HL-60 (cell line): ENCODE data around the gene PLPP3.

ENCODE experiments used
- GABPA ChIP-seq: IDR thresholded peaks from 2 replicates; pipeline ENCODE4 v1.6.1; 2012; ENCODE audit warnings: low read depth
- POLR2AphosphoS5 ChIP-seq: IDR thresholded peaks from 2 replicates; pipeline ENCODE4 v1.6.1; 2012; ENCODE audit warnings: low read depth
- SPI1 ChIP-seq: IDR thresholded peaks from 2 replicates; pipeline ENCODE4 v1.6.1; 2012; ENCODE audit warnings: low read depth, mild to moderate bottlenecking, borderline replicate concordance
- TF ChIP-seq, protein P1 (sequence below): IDR thresholded peaks from one replicate; pipeline ENCODE4 v1.5.1; 2011; ENCODE audit warnings: low read length, control low read depth, inconsistent platforms; ENCODE audit not compliant: insufficient read depth
- TF ChIP-seq, protein P2 (sequence below): IDR thresholded peaks from 2 replicates; pipeline ENCODE4 v1.6.1; 2012; ENCODE audit warnings: low read depth; ENCODE audit not compliant: insufficient replicate concordance

DNA sequence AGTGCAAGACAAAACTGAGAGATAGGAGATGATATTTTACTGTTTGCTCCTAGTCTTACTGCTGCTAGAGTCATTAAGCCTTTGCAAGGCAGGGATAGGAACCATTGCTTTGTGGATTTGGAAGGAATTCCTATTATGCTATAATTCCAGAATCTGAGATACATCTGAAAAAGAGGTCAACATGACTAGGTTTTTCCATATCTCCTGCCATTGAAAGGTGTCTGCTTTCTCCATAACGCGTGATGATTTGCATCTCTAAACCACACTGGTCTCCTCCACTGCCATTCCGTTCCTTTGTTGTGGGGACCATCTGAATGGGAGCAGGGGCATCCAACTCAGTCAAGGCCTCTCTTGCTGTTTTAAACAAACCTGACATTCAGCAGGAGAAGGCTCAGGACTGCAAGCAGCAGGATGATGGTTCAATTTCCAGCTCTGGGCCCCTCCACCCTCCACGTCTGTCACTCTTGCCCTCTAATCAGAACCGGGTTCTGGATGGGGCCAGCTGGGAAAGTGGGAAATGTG, 45.2 kb downstream of the PLPP3 start:
- TF ChIP-seq, protein P1, sequence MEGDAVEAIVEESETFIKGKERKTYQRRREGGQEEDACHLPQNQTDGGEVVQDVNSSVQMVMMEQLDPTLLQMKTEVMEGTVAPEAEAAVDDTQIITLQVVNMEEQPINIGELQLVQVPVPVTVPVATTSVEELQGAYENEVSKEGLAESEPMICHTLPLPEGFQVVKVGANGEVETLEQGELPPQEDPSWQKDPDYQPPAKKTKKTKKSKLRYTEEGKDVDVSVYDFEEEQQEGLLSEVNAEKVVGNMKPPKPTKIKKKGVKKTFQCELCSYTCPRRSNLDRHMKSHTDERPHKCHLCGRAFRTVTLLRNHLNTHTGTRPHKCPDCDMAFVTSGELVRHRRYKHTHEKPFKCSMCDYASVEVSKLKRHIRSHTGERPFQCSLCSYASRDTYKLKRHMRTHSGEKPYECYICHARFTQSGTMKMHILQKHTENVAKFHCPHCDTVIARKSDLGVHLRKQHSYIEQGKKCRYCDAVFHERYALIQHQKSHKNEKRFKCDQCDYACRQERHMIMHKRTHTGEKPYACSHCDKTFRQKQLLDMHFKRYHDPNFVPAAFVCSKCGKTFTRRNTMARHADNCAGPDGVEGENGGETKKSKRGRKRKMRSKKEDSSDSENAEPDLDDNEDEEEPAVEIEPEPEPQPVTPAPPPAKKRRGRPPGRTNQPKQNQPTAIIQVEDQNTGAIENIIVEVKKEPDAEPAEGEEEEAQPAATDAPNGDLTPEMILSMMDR, result no peak
- no peak for TF ChIP-seq POLR2AphosphoS5
- TF ChIP-seq, protein P2, sequence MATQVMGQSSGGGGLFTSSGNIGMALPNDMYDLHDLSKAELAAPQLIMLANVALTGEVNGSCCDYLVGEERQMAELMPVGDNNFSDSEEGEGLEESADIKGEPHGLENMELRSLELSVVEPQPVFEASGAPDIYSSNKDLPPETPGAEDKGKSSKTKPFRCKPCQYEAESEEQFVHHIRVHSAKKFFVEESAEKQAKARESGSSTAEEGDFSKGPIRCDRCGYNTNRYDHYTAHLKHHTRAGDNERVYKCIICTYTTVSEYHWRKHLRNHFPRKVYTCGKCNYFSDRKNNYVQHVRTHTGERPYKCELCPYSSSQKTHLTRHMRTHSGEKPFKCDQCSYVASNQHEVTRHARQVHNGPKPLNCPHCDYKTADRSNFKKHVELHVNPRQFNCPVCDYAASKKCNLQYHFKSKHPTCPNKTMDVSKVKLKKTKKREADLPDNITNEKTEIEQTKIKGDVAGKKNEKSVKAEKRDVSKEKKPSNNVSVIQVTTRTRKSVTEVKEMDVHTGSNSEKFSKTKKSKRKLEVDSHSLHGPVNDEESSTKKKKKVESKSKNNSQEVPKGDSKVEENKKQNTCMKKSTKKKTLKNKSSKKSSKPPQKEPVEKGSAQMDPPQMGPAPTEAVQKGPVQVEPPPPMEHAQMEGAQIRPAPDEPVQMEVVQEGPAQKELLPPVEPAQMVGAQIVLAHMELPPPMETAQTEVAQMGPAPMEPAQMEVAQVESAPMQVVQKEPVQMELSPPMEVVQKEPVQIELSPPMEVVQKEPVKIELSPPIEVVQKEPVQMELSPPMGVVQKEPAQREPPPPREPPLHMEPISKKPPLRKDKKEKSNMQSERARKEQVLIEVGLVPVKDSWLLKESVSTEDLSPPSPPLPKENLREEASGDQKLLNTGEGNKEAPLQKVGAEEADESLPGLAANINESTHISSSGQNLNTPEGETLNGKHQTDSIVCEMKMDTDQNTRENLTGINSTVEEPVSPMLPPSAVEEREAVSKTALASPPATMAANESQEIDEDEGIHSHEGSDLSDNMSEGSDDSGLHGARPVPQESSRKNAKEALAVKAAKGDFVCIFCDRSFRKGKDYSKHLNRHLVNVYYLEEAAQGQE, result no peak
- no peak for TF ChIP-seq GABPA
- no peak for TF ChIP-seq SPI1
